Activated effector memory CD4-positive, alpha-beta T cell treated with Interleukin-2 at 50 U/mL for 16 hours (primary cell): ENCODE data around the gene SLC6A16.
"Not testable (repeated sequence)": the region's sequence is repeated elsewhere in the genome, so short reads cannot be mapped to it uniquely, and the experiment has no call there.

ENCODE experiments used
- DNase-seq: peaks from one replicate; pipeline ENCODE4 v3.0.0-alpha.2; 2020

Gene SLC6A16

GRCh38 chr19:49344505-49345423 lies 19.8 kb upstream of the SLC6A16 start:
- DNase-seq, result no peak

- DNase-seq, result no peak
Observed at GRCh38 chr19:49343123-49343522, 18.1 kb upstream of the SLC6A16 start.

GRCh38 chr19:49342291-49342721 lies 17.3 kb upstream of the SLC6A16 start:
- no peak for DNase-seq

- no peak for DNase-seq
Observed at GRCh38 chr19:49340865-49341718, 16.1 kb upstream of the SLC6A16 start.

- DNase-seq, result no peak
Observed at GRCh38 chr19:49340069-49340864, 15.3 kb upstream of the SLC6A16 start.

- DNase-seq, result no peak
Observed at GRCh38 chr19:49339301-49340068, 14.5 kb upstream of the SLC6A16 start.

- DNase-seq, result no peak
Observed at GRCh38 chr19:49338691-49339300, 13.8 kb upstream of the SLC6A16 start.

- no peak for DNase-seq
Observed at GRCh38 chr19:49338023-49338677, 13.2 kb upstream of the SLC6A16 start.

GRCh38 chr19:49337267-49338022 lies 12.5 kb upstream of the SLC6A16 start:
- DNase-seq, result no peak

GRCh38 chr19:49336482-49337266 lies 11.7 kb upstream of the SLC6A16 start:
- DNase-seq, result no peak

- DNase-seq, result no peak
Observed at GRCh38 chr19:49335784-49336481, 10.9 kb upstream of the SLC6A16 start.

- peak; percentile 54 for DNase-seq
Observed at GRCh38 chr19:49335071-49335783, 10.2 kb upstream of the SLC6A16 start, which contains the start of gene CD37. CD37 (plus strand) TSS chr19:49335406; CDS start chr19:49335541, 135 bp downstream.

GRCh38 chr19:49333811-49334288 lies 8.9 kb upstream of the SLC6A16 start:
- DNase-seq, result peak; percentile 64

GRCh38 chr19:49333418-49333805 lies 8.4 kb upstream of the SLC6A16 start:
- no peak for DNase-seq

GRCh38 chr19:49332691-49333417 lies 7.9 kb upstream of the SLC6A16 start:
- not testable (repeated sequence) for DNase-seq

GRCh38 chr19:49331616-49332055 lies 6.6 kb upstream of the SLC6A16 start:
- DNase-seq, result peak; percentile 40

GRCh38 chr19:49331187-49331586 lies 6.2 kb upstream of the SLC6A16 start:
- not testable (repeated sequence) for DNase-seq
